GM18861 (cell line): ENCODE results near the gene SELP.
"Not testable (repeated sequence)": the region's sequence is repeated elsewhere in the genome, so short reads cannot be mapped to it uniquely, and the experiment has no call there.

ENCODE experiments used
- ATAC-seq: cut with Tn5 transposase; IDR thresholded peaks from one replicate; pipeline ENCODE4 v1.9.1; 2021; ENCODE audit not compliant: unreplicated experiment

Gene SELP

DNA sequence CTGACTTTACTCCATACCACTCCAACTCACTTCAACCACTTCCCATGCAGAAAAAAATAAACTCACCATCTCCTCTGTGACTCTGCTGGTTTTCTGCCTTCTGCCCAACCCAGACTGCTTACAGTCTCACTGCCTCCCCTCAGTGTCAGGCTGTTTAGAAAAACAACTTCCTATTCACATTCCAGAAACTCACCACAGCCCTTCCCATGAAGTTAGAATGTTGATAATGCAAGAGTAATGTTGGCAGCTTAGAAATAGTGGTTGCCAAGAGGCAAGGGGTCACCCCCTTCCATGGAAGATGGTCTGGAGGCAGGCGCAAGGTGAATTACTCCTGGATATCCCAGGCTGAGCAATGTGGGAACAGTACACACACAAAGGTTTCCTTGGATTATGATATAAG is at the start of gene SELP:
Gene SELP, minus strand, starts transcription at position 119 of the 400 bp plus-strand sequence. Its CDS starts 50 bp downstream, at position 69.
- ATAC-seq: no peak

DNA sequence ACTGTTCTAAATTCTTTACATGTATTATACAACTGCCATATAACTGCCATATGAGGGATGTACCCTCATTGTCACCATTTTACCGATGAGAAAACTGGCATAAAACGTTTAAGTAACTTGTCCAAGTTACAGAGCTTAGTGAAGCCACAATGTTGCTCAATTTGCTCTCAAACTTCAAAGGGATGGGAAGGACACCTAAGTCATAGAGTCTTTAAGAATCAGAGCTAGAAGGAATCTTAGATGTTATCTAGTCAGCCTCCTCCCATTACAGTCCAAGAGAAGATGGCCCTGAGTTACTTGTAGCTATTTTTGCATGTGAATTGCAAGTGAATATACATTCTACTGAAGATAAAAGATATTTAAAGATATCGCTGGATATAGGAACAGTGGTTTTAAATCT is 49.8 kb upstream of the SELP start:
- no peak for ATAC-seq

- ATAC-seq: no peak
Measured at GRCh38 chr1:169676001-169676400, 46.1 kb upstream of the SELP start.

DNA sequence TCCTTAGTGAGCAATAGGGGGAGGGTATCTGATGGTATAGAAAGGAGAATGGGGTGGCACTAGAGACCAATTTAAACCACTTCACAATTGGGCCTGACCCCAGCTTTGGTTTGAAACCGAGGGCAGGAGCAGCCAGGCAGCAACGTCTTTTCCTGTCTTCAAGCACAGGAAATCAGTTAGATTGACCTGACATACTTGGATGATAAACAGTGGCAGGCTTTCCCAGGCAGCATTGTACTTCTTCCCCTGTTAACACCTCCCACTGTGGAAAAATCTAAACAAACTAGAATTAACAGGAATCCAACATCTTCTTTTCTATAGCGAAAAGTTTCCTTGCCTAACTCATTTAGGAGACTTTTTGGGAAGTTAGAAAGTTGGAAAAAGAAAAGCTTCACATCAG is 40.9 kb upstream of the SELP start:
- ATAC-seq: no peak

GRCh38 chr1:169670244-169670643 is 40.3 kb upstream of the SELP start:
- ATAC-seq: not testable (repeated sequence)

DNA sequence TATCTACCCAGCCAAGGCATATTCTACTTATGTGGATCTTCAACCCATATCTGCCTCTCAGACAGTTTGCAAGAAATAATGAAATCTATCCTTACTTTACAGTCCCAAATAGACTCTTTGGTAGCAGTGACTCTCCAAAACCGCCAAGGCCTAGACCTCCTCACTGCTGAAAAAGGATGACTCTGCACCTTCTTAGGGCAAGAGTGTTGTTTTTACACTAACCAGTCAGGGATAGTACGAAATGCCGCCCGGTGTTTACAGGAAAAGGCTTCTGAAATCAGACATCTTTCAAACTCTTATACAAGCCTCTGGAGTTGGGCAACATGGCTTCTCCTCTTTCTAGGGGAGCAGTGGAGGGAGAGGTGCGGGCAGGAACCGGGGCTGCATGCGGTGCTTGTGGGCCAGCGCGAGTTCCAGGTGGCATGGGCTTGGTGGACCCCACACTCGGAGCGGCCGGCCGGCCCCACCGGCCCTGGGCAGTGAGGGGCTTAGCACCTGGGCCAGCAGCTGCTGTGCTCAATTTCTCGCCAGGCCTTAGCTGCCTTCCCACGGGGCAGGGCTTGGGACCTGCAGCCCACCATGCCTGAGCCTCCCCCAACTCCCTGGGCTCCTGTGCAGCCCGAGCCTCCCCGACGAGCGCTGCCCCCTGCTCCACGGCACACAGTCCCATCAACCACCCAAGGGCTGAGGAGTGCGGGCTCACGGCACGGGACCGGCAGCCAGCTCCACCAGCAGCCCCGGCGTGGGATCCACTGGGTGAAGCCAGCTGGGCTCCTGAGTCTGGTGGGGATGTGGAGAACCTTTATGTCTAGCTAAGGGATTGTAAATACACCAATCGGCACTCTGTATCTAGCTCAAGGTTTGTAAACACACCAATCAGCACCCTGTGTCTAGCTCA is 38.0 kb upstream of the SELP start:
- not testable (repeated sequence) for ATAC-seq

DNA sequence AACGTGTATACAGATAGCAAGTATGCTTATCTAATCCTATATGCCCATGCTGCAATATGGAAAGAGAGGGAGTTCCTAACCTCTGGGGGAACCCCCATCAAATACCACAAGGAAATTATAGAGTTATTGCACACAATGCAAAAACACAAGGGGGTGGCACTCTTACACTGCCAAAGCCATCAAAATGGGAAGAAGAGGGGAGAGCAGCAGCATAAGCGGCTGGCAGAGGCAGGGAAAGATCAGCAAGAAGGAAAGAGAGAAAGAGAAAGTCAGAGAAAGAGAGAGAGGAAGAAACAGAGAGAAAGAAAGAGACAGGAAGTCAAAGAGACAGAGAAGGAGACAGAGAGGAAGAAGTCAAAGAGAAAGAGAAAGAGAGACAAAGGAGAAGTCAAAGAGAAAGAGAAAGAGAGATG is 37.3 kb upstream of the SELP start:
- ATAC-seq: not testable (repeated sequence)

DNA sequence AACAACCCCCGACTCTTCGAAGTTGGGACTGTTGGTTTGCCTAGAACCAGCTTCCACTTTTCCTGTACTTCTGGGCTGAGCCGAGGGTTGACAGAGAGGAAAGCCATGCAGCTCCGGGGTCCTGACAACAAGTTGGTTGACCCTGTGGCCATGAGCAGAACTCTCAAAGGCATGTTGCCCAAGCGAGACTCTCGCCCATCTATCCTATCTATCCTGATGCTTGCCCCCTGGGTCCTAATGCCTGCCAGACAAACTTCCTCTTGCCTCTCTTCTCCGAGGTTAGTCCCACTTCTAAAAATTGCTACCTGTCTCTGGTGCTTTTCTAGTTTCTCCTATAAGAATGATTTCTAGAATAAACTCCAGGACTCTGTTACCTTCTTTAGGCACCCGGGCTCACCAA is 32.8 kb upstream of the SELP start:
- not testable (repeated sequence) for ATAC-seq

DNA sequence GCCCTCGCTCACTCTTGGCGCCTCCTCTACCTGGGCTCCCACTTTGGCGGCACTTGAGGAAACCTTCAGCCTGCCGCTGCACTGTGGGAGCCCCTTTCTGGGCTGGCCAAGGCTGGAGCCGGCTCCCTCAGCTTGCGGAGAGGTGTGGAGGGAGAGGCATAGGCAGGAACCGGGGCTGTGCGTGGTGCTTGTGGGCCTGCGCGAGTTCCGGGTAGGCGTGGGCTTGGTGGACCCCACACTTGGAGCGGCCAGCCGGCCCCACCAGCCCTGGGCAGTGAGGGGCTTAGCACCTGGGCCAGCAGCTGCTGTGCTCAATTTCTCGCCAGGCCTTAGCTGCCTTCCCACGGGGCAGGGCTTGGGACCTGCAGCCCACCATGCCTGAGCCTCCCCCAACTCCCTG is 31.1 kb upstream of the SELP start:
- not testable (repeated sequence) for ATAC-seq

GRCh38 chr1:169658777-169659176 is 28.9 kb upstream of the SELP start:
- not testable (repeated sequence) for ATAC-seq

GRCh38 chr1:169653873-169654272 is 23.9 kb upstream of the SELP start:
- no peak for ATAC-seq

DNA sequence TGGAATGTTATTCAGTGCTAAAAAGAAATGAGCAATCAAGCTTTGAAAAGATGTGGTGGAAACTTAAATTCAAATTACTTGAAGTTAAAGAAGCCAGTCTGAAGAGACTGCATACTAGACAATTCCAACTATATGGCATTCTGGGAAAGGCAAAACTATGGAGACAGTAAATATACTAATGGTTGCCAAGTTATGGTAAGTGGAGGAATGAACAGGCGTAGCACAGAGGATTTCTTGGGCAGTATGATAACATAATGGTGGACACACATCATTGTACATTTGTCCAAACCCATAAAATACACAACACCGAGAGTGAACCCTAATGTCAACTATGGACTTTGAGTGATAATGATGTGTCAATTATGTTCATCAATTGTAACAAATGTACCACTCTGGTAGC is 21.1 kb upstream of the SELP start:
- no peak for ATAC-seq

DNA sequence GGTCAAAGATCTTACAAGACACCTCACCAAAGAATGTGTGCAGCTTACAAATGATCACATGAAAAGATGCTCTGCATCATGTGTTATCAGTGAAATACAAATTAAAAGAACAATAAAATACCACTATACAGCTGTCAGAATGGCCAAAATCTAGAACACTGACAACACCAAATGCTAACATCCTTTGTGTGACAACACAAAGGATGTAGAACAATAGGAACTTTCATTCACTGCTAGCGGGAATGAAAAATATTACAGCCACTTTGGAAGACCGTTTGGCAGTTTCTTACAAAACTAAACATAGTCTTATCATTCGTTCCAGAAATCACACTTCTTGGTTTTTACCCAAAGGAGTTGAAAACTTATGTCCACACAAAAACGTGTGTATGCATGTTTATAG is 20.6 kb upstream of the SELP start:
- no peak for ATAC-seq

- no peak for ATAC-seq
Measured at GRCh38 chr1:169648709-169649108, 18.8 kb upstream of the SELP start.

GRCh38 chr1:169648187-169648586 is 18.3 kb upstream of the SELP start:
- no peak for ATAC-seq

- no peak for ATAC-seq
Measured at GRCh38 chr1:169647512-169647911, 17.6 kb upstream of the SELP start.

DNA sequence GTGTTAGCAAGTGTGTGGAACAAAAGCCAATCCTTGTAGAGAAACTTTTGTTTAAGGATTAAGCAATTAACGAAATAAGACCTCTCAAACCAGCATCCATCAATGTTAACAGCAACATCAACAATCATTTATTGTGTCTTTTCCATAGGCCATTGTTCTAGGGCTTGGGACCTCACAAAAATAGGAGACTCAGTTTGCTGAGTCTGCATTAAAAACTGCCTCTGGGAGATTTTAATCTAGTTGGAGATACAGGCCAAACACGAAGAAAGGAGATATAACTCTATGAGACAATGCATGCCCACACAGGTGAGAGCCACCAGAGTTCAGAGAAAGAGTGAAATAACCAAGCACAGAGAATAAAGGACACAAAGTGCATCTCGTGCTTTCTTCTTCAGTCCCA is 14.4 kb upstream of the SELP start:
- ATAC-seq: no peak

DNA sequence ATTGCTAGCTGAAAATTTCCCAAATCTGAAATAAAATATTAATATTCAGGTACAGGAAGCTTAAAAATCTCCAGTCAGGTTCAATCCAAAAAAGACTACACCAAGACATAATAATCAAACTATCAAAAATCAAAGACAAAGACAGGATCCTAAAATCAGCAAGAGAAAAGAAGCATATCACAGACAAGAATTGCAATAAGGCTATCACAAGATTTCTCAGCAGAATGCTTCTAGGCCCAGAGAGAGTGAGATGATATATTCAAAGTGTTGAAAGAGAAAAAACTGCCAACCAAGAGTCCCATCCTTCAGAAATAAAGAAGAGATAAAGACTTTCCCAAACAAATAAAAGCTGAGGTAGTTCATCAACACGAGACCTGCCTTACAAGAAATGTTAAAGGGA is 5.0 kb upstream of the SELP start:
- ATAC-seq: no peak

DNA sequence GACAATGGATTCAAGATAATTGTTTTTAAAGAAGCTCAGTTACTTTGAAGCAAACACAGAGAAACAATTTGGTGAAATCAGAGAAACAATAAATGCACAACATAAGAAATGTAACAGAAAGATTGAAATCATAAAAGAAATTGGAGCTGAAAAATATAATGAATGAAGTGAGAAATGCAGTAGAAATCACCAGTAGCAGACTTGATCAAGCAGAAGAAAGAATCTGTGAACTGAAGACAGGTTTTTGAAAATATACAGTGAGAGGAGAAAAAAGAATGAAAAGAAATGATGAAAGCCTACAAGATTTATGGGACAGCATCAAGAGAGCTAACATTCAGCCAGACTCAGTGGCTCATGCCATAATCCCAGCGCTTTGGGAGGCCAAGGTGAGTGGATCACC is 4.2 kb upstream of the SELP start:
- no peak for ATAC-seq

- no peak for ATAC-seq
Measured at GRCh38 chr1:169631249-169631648, 1.3 kb upstream of the SELP start.

DNA sequence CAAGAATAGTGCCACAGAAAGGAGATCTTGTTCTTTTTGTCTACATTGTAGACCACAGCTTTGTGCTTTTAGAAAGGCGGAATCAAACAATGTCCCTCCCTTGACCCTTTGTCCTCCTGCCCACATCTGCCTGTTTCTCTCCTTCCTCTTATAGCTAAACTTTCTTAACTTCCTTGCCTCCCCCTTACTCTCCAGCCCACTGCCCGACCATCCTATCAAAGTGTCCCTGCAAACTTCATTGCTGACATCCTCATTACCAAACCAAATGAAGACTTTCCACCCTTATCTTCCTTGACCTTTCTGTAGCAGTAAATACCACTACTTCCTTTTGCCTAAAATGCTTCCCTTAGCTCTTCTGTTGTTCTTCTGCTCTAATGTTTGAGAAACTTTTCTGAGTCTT is 5.0 kb downstream of the SELP start:
- ATAC-seq: no peak

DNA sequence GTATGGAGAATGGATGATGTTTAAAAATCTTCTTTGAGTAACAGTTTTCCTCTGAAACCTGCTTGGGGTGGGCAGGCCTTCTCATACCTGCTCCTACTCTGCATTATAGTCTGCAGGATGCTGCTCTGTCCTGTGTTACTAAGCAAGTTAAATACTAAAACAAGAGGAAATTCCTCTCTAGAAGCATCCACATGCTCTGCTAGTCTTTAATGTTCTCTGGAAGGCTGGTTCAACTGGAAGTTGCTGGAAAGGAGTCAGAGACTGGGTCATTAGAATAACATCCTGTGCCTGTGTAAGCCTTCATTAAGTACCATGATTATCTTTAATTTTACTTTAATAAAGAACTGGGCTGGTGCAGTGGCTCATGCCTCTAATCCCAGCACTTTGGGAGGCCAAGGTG is 5.8 kb downstream of the SELP start:
- no peak for ATAC-seq
